ENCODE results near the gene KCNQ1.

- TF ChIP-seq GATA2 (IDR thresholded peaks at IDR 0.05; ENCODE audit: low read depth, low read length) (no peak), GATA3 (IDR thresholded peaks at IDR 0.05; ENCODE audit: low read depth, low read length) (no peak)
Observed at GRCh38 chr11:2718817-2719438, 274.1 kb downstream of the KCNQ1 start.
